Measurements from ENCODE around the gene KRT83.

DNA sequence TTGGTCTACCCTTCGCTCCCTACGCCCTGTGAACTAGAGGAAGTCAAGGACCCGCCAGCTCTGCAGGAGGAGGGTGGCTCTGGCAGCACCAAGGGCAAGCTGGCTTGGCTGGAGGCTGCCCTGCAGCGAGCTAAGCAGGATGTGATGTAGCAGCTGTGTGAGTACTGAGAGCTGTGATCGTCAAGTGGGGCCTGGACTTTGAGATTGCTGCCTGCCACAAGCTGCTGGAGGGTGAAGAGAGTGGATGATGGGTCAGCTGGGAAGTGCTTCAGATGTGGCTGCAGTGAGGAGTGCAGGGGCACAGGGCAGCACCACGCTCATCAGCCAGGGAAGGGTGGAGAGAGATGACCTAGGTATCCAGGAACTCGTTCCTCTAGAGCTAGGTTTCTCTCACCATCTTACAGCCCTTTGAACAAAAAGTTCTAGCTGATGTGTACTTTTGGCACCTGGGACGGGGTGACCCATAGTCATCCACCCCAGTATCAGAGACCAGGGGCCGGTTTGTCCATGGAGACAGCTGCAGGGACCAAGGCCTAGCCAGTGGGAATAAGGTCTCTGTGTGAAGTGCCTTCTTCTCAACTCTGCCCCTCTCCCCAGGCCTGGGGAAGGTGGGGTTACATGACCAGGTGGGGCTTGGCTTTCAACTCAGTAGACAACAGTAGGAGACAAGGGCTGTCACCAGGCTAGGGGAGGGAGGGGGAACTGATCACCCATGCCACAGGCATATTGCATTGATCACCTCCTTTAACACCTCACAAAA, 43.5 kb downstream of the KRT83 start:
- TF ChIP-seq POLR2AphosphoS5 (IDR thresholded peaks at IDR 0.05; ENCODE audit: low read depth, low read length) (no peak), TAF1 (IDR thresholded peaks at IDR 0.05; ENCODE audit: borderline replicate concordance, low read depth, low read length) (no peak)
